Measurements from ENCODE around the gene SH3PXD2A. TPM values are rescaled to one million over a fixed set of nuclear protein-coding genes. Genes with fewer than 3 reads are reported as not detected.

SH3PXD2A gene
- total and polyA plus RNA-seq, 7 donors, result 19.0 to 58.2 (median 24.5) TPM

GRCh38 chr10:103575416-103576075 lies 279.8 kb downstream of the SH3PXD2A start:
- Histone ChIP-seq H3K27ac (no peak overlapping the region), H3K4me3 (no peak overlapping the region), H3K4me1 (peaks cover 0 to 9% (median 7%) of the 10 kb centered on the region in 4 donors), H3K36me3 (no peaks in the 10 kb centered on the region), H3K27me3 (peaks cover 0 to 32% (median 7%) of the 10 kb centered on the region in 3 donors), H3K9me3 (no peaks in the 10 kb centered on the region)
- no peak for DNase-seq
- 59 to 69% methylated on average over 6 of the region's 6 CpGs for WGBS, 2 donors
- TF ChIP-seq POLR2A (IDR thresholded peaks at IDR 0.05), result no peak
- TF ChIP-seq EP300 (IDR thresholded peaks at IDR 0.05), result no peak
- TF ChIP-seq CTCF (IDR thresholded peaks at IDR 0.05), result no peak
- no peak for TF ChIP-seq POLR2AphosphoS5 (IDR thresholded peaks at IDR 0.05)
- intact Hi-C loops (cut with DNase I), result no loop called here

GRCh38 chr10:103574097-103575061 lies 281.0 kb downstream of the SH3PXD2A start:
- Histone ChIP-seq H3K4me1 (peaks cover 0 to 9% (median 7%) of the 10 kb centered on the region in 4 donors), H3K9me3 (no peaks in the 10 kb centered on the region), H3K36me3 (no peaks in the 10 kb centered on the region), H3K4me3 (no peak overlapping the region), H3K27me3 (peaks cover 0 to 22% (median 0%) of the 10 kb centered on the region in 3 donors), H3K27ac (no peak overlapping the region)
- intact Hi-C loops (cut with DNase I), result no loop called here
- no peak for DNase-seq
- TF ChIP-seq POLR2AphosphoS5 (IDR thresholded peaks at IDR 0.05) (no peak), EP300 (IDR thresholded peaks at IDR 0.05) (no peak), POLR2A (IDR thresholded peaks at IDR 0.05) (no peak), CTCF (IDR thresholded peaks at IDR 0.05) (no peak)
- WGBS, 2 donors, result 81 to 84% methylated on average over 16 of the region's 16 CpGs

GRCh38 chr10:103573205-103573487 lies 282.2 kb downstream of the SH3PXD2A start:
- TF ChIP-seq POLR2A (IDR thresholded peaks at IDR 0.05) (no peak), POLR2AphosphoS5 (IDR thresholded peaks at IDR 0.05) (no peak), EP300 (IDR thresholded peaks at IDR 0.05) (no peak), CTCF (IDR thresholded peaks at IDR 0.05) (no peak)
- no peaks in the 10 kb centered on the region for H3K9me3 ChIP-seq

GRCh38 chr10:103572347-103573204 lies 282.8 kb downstream of the SH3PXD2A start:
- intact Hi-C loops (cut with DNase I), result no loop called here
- peaks cover 0 to 9% (median 7%) of the 10 kb centered on the region in 4 donors for H3K4me1 ChIP-seq
- TF ChIP-seq POLR2AphosphoS5 (IDR thresholded peaks at IDR 0.05) (no peak), CTCF (IDR thresholded peaks at IDR 0.05) (no peak), EP300 (IDR thresholded peaks at IDR 0.05) (no peak), POLR2A (IDR thresholded peaks at IDR 0.05) (no peak)
- no peak for DNase-seq
- no peaks in the 10 kb centered on the region for H3K36me3 ChIP-seq
- H3K27ac ChIP-seq, result no peak overlapping the region
- no peak overlapping the region for H3K4me3 ChIP-seq
- peaks cover 0 to 10% (median 0%) of the 10 kb centered on the region in 3 donors for H3K27me3 ChIP-seq
- WGBS, 2 donors, result 92 to 93% methylated on average over 10 of the region's 10 CpGs
- no peaks in the 10 kb centered on the region for H3K9me3 ChIP-seq

More at GRCh38 chr10:103573205-103573487, 282.2 kb downstream of the SH3PXD2A start:
- H3K4me3 ChIP-seq, result no peak overlapping the region
- no peak overlapping the region for H3K27ac ChIP-seq
- H3K4me1 ChIP-seq, result peaks cover 0 to 9% (median 7%) of the 10 kb centered on the region in 4 donors
- peaks cover 0 to 11% (median 0%) of the 10 kb centered on the region in 3 donors for H3K27me3 ChIP-seq
- H3K36me3 ChIP-seq, result no peaks in the 10 kb centered on the region
- DNase-seq, result no peak
- intact Hi-C loops (cut with DNase I), result no loop called here
- WGBS, 2 donors, result 74 to 83% methylated on average over 7 of the region's 7 CpGs

Data from sigmoid colon (tissue), 7 donors.